Endothelial cell of umbilical vein (primary cell): ENCODE results near the gene EFNA2. TPM values are rescaled to one million over a fixed set of nuclear protein-coding genes. Genes with fewer than 3 reads are reported as not detected.

Source experiments
- BruUV-seq: library from RNA; stranded (reverse); fragments of 400-500 nt; replicated peaks from 2 replicates; lab custom pipeline; 2021; lab: Mats Ljungman, UMichigan
- CTCF ChIA-PET: fragments of 300-600, 350-600 bp; sonication (Branson Sonifier 250); formaldehyde crosslinking; loops from one replicate; lab custom pipeline; 2021; ENCODE audit warnings: antibody characterized with exemption, inconsistent platforms; lab: Charles Lee
- POLR2A ChIA-PET: fragments of 300-600, 350-600 bp; sonication (Branson Sonifier 250); formaldehyde crosslinking; loops from one replicate; lab custom pipeline; 2021; ENCODE audit warnings: antibody characterized with exemption, inconsistent platforms; lab: Charles Lee
- DNase-seq: peaks from one replicate; pipeline ENCODE4 v3.0.0-alpha.2; 2011; ENCODE audit warnings: low read depth, low spot score
- FAIRE-seq: peaks from 2 replicates; lab custom pipeline; 2011; peaks lifted over from hg19 to GRCh38; lab: Jason Lieb, UNC
- H2AFZ ChIP-seq: 2 replicates; pipeline ENCODE4 v1.6.0; 2012; ENCODE audit warnings: low read depth, low read length, control low read depth, inconsistent platforms
- H3K27ac ChIP-seq: 2 replicates; pipeline ENCODE4 v1.5.1; 2011; ENCODE audit warnings: low read depth, mild to moderate bottlenecking, control low read depth, low read length, moderate library complexity; ENCODE audit not compliant: insufficient read depth
- H3K27me3 ChIP-seq, 2 experiments: 2 replicates each; pipeline versions ENCODE4 v1.6.0 to v1.6.1; 2011; ENCODE audit warnings: low read length in 2 of 2, mixed read lengths in 1 of 2; ENCODE audit not compliant: control insufficient read depth in 2 of 2, insufficient read depth in 2 of 2
- H3K36me3 ChIP-seq, 2 experiments: 2 replicates in 1 of 2; 3 replicates in 1 of 2; pipeline ENCODE4 v1.5.1; 2011; ENCODE audit warnings: low read length in 2 of 2, mild to moderate bottlenecking in 1 of 2, moderate library complexity in 1 of 2; ENCODE audit not compliant: control insufficient read depth in 2 of 2, insufficient read depth in 2 of 2; ENCODE audit errors: extremely low read depth in 1 of 2
- H3K4me1 ChIP-seq: 3 replicates; pipeline ENCODE4 v1.5.1; 2011; ENCODE audit warnings: mild to moderate bottlenecking, low read length; ENCODE audit not compliant: control insufficient read depth, insufficient read depth; ENCODE audit errors: extremely low read depth
- H3K4me2 ChIP-seq: 2 replicates; pipeline ENCODE4 v1.6.1; 2011; ENCODE audit warnings: low read length, control low read depth, mixed read lengths; ENCODE audit not compliant: insufficient read depth
- H3K4me3 ChIP-seq, 3 experiments: fragments of 200-600 bp in 1 of 3; sonication (generic), shearing (Covaris generic) in 1 of 3; replicated peaks in 1 of 3; 2 replicates each; pipeline ENCODE4 v1.5.1; 2011 to 2016; ENCODE audit warnings: control low read depth in 3 of 3, low read length in 3 of 3, mild to moderate bottlenecking in 2 of 3, inconsistent platforms in 1 of 3, low read depth in 1 of 3, moderate library complexity in 1 of 3; ENCODE audit not compliant: insufficient read depth in 1 of 3
- H3K79me2 ChIP-seq: 2 replicates; pipeline ENCODE4 v1.6.0; 2012; ENCODE audit warnings: low read length, inconsistent platforms; ENCODE audit not compliant: control insufficient read depth, insufficient read depth
- H3K9ac ChIP-seq: replicated peaks from 2 replicates; pipeline ENCODE3; 2011; ENCODE audit warnings: low read length, control low read depth; ENCODE audit not compliant: insufficient read depth; ENCODE audit errors: extremely low read depth
- H3K9me1 ChIP-seq: replicated peaks from 3 replicates; pipeline ENCODE4 v1.6.0; 2011; ENCODE audit warnings: mild to moderate bottlenecking, low read length; ENCODE audit not compliant: control insufficient read depth, insufficient read depth; ENCODE audit errors: extremely low read depth
- H3K9me3 ChIP-seq: replicated peaks from 2 replicates; pipeline ENCODE4 v1.5.1; 2012; ENCODE audit warnings: low read length, inconsistent platforms; ENCODE audit not compliant: control insufficient read depth, insufficient read depth
- H4K20me1 ChIP-seq: replicated peaks from 2 replicates; pipeline ENCODE3; 2011; ENCODE audit warnings: mild to moderate bottlenecking, low read length; ENCODE audit not compliant: control insufficient read depth, insufficient read depth; ENCODE audit errors: extremely low read depth
- CTCF ChIP-seq, 2 donors: IDR thresholded peaks; 1 replicate in 1 of 2; 2 replicates in 1 of 2; pipeline ENCODE4 v1.5.1; 2011; ENCODE audit warnings: low read length in 2 of 2, mild to moderate bottlenecking in 2 of 2, moderate library complexity in 2 of 2, control low read depth in 1 of 2, inconsistent platforms in 1 of 2, low read depth in 1 of 2; ENCODE audit not compliant: insufficient read depth in 1 of 2; ENCODE audit errors: extremely low read depth in 1 of 2
- EZH2 ChIP-seq: IDR thresholded peaks from 2 replicates; pipeline ENCODE4 v1.6.1; 2012; ENCODE audit warnings: borderline replicate concordance, low read depth, mild to moderate bottlenecking, moderate library complexity, low read length, inconsistent platforms; ENCODE audit not compliant: severe bottlenecking
- FOS ChIP-seq: IDR thresholded peaks from 2 replicates; pipeline ENCODE4 v1.6.1; 2011; ENCODE audit warnings: mild to moderate bottlenecking, low read length, moderate library complexity, borderline replicate concordance; ENCODE audit not compliant: insufficient read depth
- GATA2 ChIP-seq: IDR thresholded peaks from 2 replicates; pipeline ENCODE4 v1.7.0; 2011; ENCODE audit warnings: low read depth, mild to moderate bottlenecking, moderate library complexity, mixed read lengths, low read length; ENCODE audit not compliant: insufficient read length, insufficient read depth
- JUN ChIP-seq: IDR thresholded peaks from 2 replicates; pipeline ENCODE4 v1.6.1; 2011; ENCODE audit warnings: borderline replicate concordance, low read depth; ENCODE audit not compliant: insufficient read length, insufficient read depth
- MAX ChIP-seq: IDR thresholded peaks from 2 replicates; pipeline ENCODE4 v1.6.1; 2011; ENCODE audit not compliant: insufficient read depth, insufficient read length
- MYC ChIP-seq: IDR thresholded peaks from one replicate; pipeline ENCODE4 v1.6.1; 2011; ENCODE audit warnings: mild to moderate bottlenecking, low read depth, low read length
- POLR2A ChIP-seq: IDR thresholded peaks from 2 replicates; pipeline ENCODE4 v1.6.1; 2012; ENCODE audit warnings: low read depth, mild to moderate bottlenecking, control low read depth, low read length
- POLR2AphosphoS5 ChIP-seq: IDR thresholded peaks from 2 replicates; pipeline ENCODE4 v1.6.1; 2012; ENCODE audit warnings: low read depth, mild to moderate bottlenecking, control low read depth, low read length, moderate library complexity; ENCODE audit not compliant: insufficient read depth
- dilution Hi-C: fragments of 300-500 bp; cut with MboI; formaldehyde crosslinking; loops from one replicate; pipeline ENCODE4 v1.15.0; 2019; ENCODE audit warnings: low sequenced_read_pairs; ENCODE audit not compliant: extremely low pct_ligation_motif_present
- intact Hi-C: fragments of 100-400 bp; cut with micrococcal nuclease; formaldehyde crosslinking; loops from one replicate; pipeline ENCODE4 v1.10.0; 2022
- polyA plus RNA-seq, 4 experiments: library from polyadenylated mRNA; depleted of rRNA in 3 of 4; stranded (reverse) in 3 of 4; unstranded in 1 of 4; fragments of >200 nt; gene quantifications; 2 replicates each; pipeline versions ENCODE4 v1.2.1 to v1.2.3, GENCODE V29; 2011 to 2012; ENCODE audit warnings: missing spikeins in 1 of 4
- total RNA-seq: library from RNA; stranded (reverse); gene quantifications from 2 replicates; pipeline ENCODE4 v1.2.3, GENCODE V29; 2021

The EFNA2 gene
- total and polyA plus RNA-seq, 2 donors (not counting 3 experiments of a cell fraction or from before 2014, with no cell fraction given), result 0.52 to 1.1 TPM

DNA sequence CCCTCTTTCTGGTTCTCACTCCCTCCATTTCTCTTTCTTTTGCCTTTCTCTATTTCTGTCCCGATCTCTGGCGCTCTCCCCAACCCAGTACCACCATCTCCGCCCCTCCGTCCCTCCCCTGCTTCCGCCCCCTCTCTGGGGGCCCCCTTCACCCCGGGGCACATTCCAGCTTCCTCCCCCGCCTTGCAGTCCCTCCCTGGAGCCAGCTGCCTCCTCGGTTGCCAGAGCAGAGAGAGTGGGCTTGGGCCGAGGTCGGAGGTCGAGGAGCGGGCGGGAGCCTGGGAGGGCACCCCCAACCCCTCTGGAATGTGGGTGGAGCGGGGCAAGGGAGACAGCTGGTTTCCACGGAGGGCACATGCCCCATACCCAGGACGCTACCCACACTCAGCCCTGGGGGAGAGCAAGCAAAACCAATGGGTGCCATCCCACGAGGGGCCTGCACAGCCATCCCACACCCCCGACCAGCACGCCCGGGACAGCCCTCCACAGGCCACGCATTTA lies 23.0 kb upstream of the EFNA2 start:
- dilution Hi-C loops, result no loop called here
- H3K4me1 ChIP-seq, result peaks cover 55% of the 10 kb centered on the region
- H4K20me1 ChIP-seq, result no peaks in the 10 kb centered on the region
- BruUV-seq, result no TSS peak
- TF ChIP-seq CTCF (IDR thresholded peaks at IDR 0.05; ENCODE audit: extremely low read depth in 1 of 2, insufficient read depth in 1 of 2, low read depth in 1 of 2, low read length in 2 of 2) (no peak), POLR2AphosphoS5 (no peak), JUN (no peak), POLR2A (no peak), EZH2 (no peak)
- H3K9me1 ChIP-seq, result no peaks in the 10 kb centered on the region
- H3K36me3 ChIP-seq, result no peaks in the 10 kb centered on the region
- CTCF ChIA-PET, result interaction anchor here (1.9 to 7.8 kb wide), 2 partner anchors 10 to 18 kb away, joined by 8 to 63 read pairs; no protein-coding TSS in a partner anchor
- H3K4me3 ChIP-seq, result no peak overlapping the region
- no peaks in the 10 kb centered on the region for H3K27me3 ChIP-seq
- no peaks in the 10 kb centered on the region for H3K9me3 ChIP-seq
- no peak for FAIRE-seq
- H2AFZ ChIP-seq, result no peak overlapping the region
- no peak overlapping the region for H3K4me2 ChIP-seq
- no peaks in the 10 kb centered on the region for H3K79me2 ChIP-seq
- no peak overlapping the region for H3K9ac ChIP-seq
- POLR2A ChIA-PET, result interaction anchor here (1.4 kb wide), 1 partner anchor 10 kb away, joined by 8 read pairs; no protein-coding TSS in a partner anchor
- intact Hi-C loops, result no loop called here
- DNase-seq, result no peak
- H3K27ac ChIP-seq, result no peak overlapping the region

- BruUV-seq, result no TSS peak
Measured at GRCh38 chr19:1263188-1263587, 22.5 kb upstream of the EFNA2 start.

More at GRCh38 chr19:1263188-1263587, 22.5 kb upstream of the EFNA2 start:
- Histone ChIP-seq H3K27me3 (no peaks in the 10 kb centered on the region), H3K4me1 (peaks cover 49% of the 10 kb centered on the region), H3K4me3 (no peak overlapping the region), H3K4me2 (no peak overlapping the region), H3K9me3 (no peaks in the 10 kb centered on the region), H3K9ac (no peak overlapping the region), H3K36me3 (no peaks in the 10 kb centered on the region), H3K79me2 (no peaks in the 10 kb centered on the region), H3K27ac (no peak overlapping the region), H4K20me1 (no peaks in the 10 kb centered on the region), H2AFZ (no peak overlapping the region), H3K9me1 (no peaks in the 10 kb centered on the region)
- dilution Hi-C loops, result no loop called here
- TF ChIP-seq EZH2, result no peak
- TF ChIP-seq JUN, result no peak
- no peak for TF ChIP-seq MAX
- no peak for TF ChIP-seq MYC
- TF ChIP-seq POLR2A, result no peak
- no peak for TF ChIP-seq CTCF (IDR thresholded peaks at IDR 0.05; ENCODE audit: extremely low read depth in 1 of 2, insufficient read depth in 1 of 2, low read depth in 1 of 2, low read length in 2 of 2)
- TF ChIP-seq GATA2, result no peak
- no peak for TF ChIP-seq FOS
- TF ChIP-seq POLR2AphosphoS5, result no peak
- POLR2A ChIA-PET, result no interaction called here
- no peak for DNase-seq
- intact Hi-C loops, result no loop called here
- CTCF ChIA-PET, result interaction anchor here (7.2 kb wide), 1 partner anchor 19 kb away, joined by 1001 read pairs; the partner anchor contains the start of gene ATP5F1D
- FAIRE-seq, result no peak
